Ovary (tissue), 9 donors: ENCODE measurements around the gene ATP5F1C. TPM values are rescaled to one million over a fixed set of nuclear protein-coding genes. Genes with fewer than 3 reads are reported as not detected.

Source experiments
- DNase-seq, 5 donors: peaks; one replicate each; pipeline ENCODE4 v3.0.0-alpha.2; 2019 to 2020
- H3K27ac ChIP-seq, 2 donors: fragments of 200-600 bp; one replicate each; pipeline versions ENCODE4 v1.5.1 to v1.8.0; 2019 to 2022
- H3K27me3 ChIP-seq: fragments of 200-600 bp; one replicate; pipeline ENCODE4 v1.8.0; 2022
- H3K36me3 ChIP-seq: fragments of 200-600 bp; sonication (generic); one replicate; pipeline ENCODE4 v1.5.1; 2019
- H3K4me1 ChIP-seq: one replicate; pipeline ENCODE4 v1.8.1; 2013; ENCODE audit warnings: mild to moderate bottlenecking, moderate library complexity; ENCODE audit not compliant: insufficient read depth
- H3K4me3 ChIP-seq: fragments of 200-600 bp; sonication (generic); one replicate; pipeline ENCODE4 v1.5.1; 2017
- H3K9me3 ChIP-seq, 2 donors: fragments of 200-600 bp in 1 of 2; sonication (generic) in 1 of 2; one replicate each; pipeline versions ENCODE4 v1.5.1 to v1.8.1; 2013 to 2019; ENCODE audit warnings: mild to moderate bottlenecking in 1 of 2, moderate library complexity in 1 of 2
- EP300 ChIP-seq: sonication (generic); formaldehyde crosslinking; IDR thresholded peaks from one replicate; pipeline ENCODE4 v1.6.1; 2017; ENCODE audit warnings: antibody characterized with exemption
- POLR2A ChIP-seq: fragments of 450-650 bp; IDR thresholded peaks from one replicate; pipeline ENCODE4 v1.6.1; 2017; ENCODE audit warnings: antibody characterized with exemption, mild to moderate bottlenecking, moderate library complexity
- WGBS, 3 donors: extraction: QIAGEN DNeasy Blood & Tissue Kit in 1 of 3; methylation state at CpG; one replicate each; pipeline versions ENCODE4 v1.1.5 to v1.1.7; 2013 to 2017; 5-methylcytosine and 5-hydroxymethylcytosine counted together
- intact Hi-C, 4 donors: fragments of 100-400 bp; cut with DNase I; formaldehyde crosslinking; loops; one replicate each; pipeline versions ENCODE4 v1.11.0 to v1.15.1; 2022 to 2023
- polyA plus RNA-seq, 2 donors: library from polyadenylated mRNA; stranded (reverse); fragments of 200-250 nt in 1 of 2; fragments of 350-450 nt in 1 of 2; fragmentation: Illumina TruSeq in 1 of 2; extraction: RNeasy Lipid Tissue Mini Kit (QIAGEN cat#74804) in 1 of 2; gene quantifications; one replicate each; pipeline ENCODE4 v1.2.3, GENCODE V29; 2013 to 2014
- total RNA-seq, 7 donors: library from RNA; depleted of rRNA in 2 of 7; stranded (reverse); fragments of >200 nt in 2 of 7; fragmentation: NEBNext Ultra II Directional in 3 of 7; extraction: Animal tissue kit (Norgen Biotek cat#: 25700) in 3 of 7; gene quantifications; one replicate each; pipeline versions ENCODE4 v1.1.0 to v1.2.4, GENCODE V29; 2016 to 2023
- TF ChIP-seq, protein P1 (sequence below), 3 donors: fragments of 450-650 bp in 2 of 3; fragments of 200-600 bp in 1 of 3; IDR thresholded peaks; one replicate each; pipeline versions ENCODE4 v1.5.1 to v1.8.0; 2016 to 2022; ENCODE audit warnings: antibody characterized with exemption in 3 of 3, mild to moderate bottlenecking in 1 of 3
- donor health status: DM: no; HTN: no; CAD: no; lungs with moderate emphysema.
- donor health status: DM: no; HTN: no; CAD: no.
- donor health status: Bipolar disorder and iron deficiency.
- donor health status: DM: yes; HTN: yes; CAD: no.
- donor health status: DM: no; HTN: no; CAD: no.
- donor health status: DM: yes; HTN: yes; CAD: no.

Gene ATP5F1C
- total and polyA plus RNA-seq, 9 donors, result 154 to 324 (median 191) TPM

GRCh38 chr10:7818295-7819120 is 30.5 kb downstream of the ATP5F1C start, which contains the start of gene TAF3:
TAF3 (plus strand) TSS chr10:7818505; CDS start chr10:7818710, 205 bp downstream.
- peaks cover 1% of the 10 kb centered on the region for H3K4me1 ChIP-seq
- H3K27ac ChIP-seq, result peak within 1 kb of the TSS; percentile 39 to 53
- intact Hi-C loops, result loop anchor here in 1 of 4 donors (10.0 kb wide), 1 partner anchor 294 kb away; no protein-coding TSS in a partner anchor
- no peaks in the 10 kb centered on the region for H3K36me3 ChIP-seq
- WGBS, 3 donors, result 0 to 1% (median 1%) methylated on average over 45 to 77 of the region's 77 CpGs
- DNase-seq, result peak; percentile 87 to 94 (median 91)
- peak within 1 kb of the TSS; percentile 65 for H3K4me3 ChIP-seq
- TF ChIP-seq POLR2A (no peak), EP300 (no peak)
- TF ChIP-seq, protein P1, sequence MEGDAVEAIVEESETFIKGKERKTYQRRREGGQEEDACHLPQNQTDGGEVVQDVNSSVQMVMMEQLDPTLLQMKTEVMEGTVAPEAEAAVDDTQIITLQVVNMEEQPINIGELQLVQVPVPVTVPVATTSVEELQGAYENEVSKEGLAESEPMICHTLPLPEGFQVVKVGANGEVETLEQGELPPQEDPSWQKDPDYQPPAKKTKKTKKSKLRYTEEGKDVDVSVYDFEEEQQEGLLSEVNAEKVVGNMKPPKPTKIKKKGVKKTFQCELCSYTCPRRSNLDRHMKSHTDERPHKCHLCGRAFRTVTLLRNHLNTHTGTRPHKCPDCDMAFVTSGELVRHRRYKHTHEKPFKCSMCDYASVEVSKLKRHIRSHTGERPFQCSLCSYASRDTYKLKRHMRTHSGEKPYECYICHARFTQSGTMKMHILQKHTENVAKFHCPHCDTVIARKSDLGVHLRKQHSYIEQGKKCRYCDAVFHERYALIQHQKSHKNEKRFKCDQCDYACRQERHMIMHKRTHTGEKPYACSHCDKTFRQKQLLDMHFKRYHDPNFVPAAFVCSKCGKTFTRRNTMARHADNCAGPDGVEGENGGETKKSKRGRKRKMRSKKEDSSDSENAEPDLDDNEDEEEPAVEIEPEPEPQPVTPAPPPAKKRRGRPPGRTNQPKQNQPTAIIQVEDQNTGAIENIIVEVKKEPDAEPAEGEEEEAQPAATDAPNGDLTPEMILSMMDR (IDR thresholded peaks at IDR 0.05), result no peak
- no peaks in the 10 kb centered on the region for H3K27me3 ChIP-seq
- no peaks in the 10 kb centered on the region for H3K9me3 ChIP-seq

DNA sequence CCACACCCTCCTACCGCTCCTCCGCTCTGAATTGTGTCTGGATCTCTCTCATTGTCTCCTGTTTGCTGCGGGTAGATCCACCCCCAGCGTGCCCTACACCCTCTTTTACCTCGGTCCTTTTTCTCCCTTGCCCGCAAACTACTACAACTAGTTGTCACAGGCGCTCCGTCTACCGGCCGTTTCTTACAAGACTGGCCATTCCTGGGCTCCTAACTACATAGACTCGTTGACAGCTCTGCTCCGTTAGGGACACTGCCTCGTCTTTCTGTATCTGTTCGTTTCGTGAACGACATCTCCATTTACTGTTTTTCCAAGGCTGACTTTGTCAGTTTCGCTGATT is 31.1 kb downstream of the ATP5F1C start:
- 0 to 1% (median 1%) methylated on average over 17 of the region's 17 CpGs for WGBS, 3 donors
- TF ChIP-seq, protein P1 (IDR thresholded peaks at IDR 0.05), result no peak
- TF ChIP-seq POLR2A (no peak), EP300 (no peak)
- peak in 2 of 5 donors; percentile 15 to 42 for DNase-seq
- Histone ChIP-seq H3K27ac (no peak overlapping the region), H3K4me3 (peak overlapping the region; percentile 65), H3K27me3 (no peaks in the 10 kb centered on the region), H3K36me3 (no peaks in the 10 kb centered on the region), H3K9me3 (no peaks in the 10 kb centered on the region), H3K4me1 (peaks cover 1% of the 10 kb centered on the region)
- intact Hi-C loops, result loop anchor here in 1 of 4 donors (10.0 kb wide), 1 partner anchor 294 kb away; no protein-coding TSS in a partner anchor

DNA sequence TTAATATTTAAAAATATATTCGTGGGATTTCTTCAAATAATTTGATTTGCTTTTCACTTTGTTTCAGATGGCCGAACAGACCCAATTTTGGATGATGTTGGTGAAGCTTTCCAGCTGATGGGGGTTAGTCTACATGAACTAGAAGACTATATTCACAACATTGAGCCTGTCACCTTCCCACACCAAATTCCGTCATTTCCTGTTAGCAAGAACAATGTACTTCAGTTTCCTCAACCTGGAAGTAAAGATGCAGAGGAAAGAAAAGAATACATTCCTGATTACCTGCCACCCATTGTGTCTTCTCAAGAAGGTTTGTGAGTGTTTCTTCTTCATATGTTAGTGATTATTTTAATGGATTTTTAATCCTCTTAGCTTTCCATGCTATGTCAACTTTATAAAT is 36.3 kb downstream of the ATP5F1C start:
- Histone ChIP-seq H3K36me3 (no peaks in the 10 kb centered on the region), H3K4me3 (no peak overlapping the region), H3K27ac (no peak overlapping the region), H3K9me3 (no peaks in the 10 kb centered on the region), H3K27me3 (no peaks in the 10 kb centered on the region), H3K4me1 (peaks cover 1% of the 10 kb centered on the region)
- WGBS, 3 donors, result 78 to 95% (median 91%) methylated on average over 3 of the region's 3 CpGs
- TF ChIP-seq, protein P1 (IDR thresholded peaks at IDR 0.05), result no peak
- intact Hi-C loops, result no loop called here
- DNase-seq, result no peak

GRCh38 chr10:7826971-7827370 is 39.0 kb downstream of the ATP5F1C start:
- Histone ChIP-seq H3K36me3 (no peaks in the 10 kb centered on the region), H3K4me3 (no peak overlapping the region), H3K27ac (no peak overlapping the region), H3K27me3 (no peaks in the 10 kb centered on the region), H3K9me3 (no peaks in the 10 kb centered on the region), H3K4me1 (peaks cover 1% of the 10 kb centered on the region)
- no peak for DNase-seq
- 83 to 95% (median 83%) methylated on average over 4 of the region's 4 CpGs for WGBS, 3 donors
- TF ChIP-seq EP300, result no peak
- TF ChIP-seq, protein P1 (IDR thresholded peaks at IDR 0.05), result no peak
- TF ChIP-seq POLR2A, result no peak
- intact Hi-C loops, result no loop called here
